ENCODE data around the gene NKAPD1.

GRCh38 chr11:112114460-112114859, 40.4 kb downstream of the NKAPD1 start:
- TF ChIP-seq POLR2A (IDR thresholded peaks at IDR 0.05) (no peak), POLR2AphosphoS5 (IDR thresholded peaks at IDR 0.05) (no peak)
- TF ChIP-seq, protein P1, sequence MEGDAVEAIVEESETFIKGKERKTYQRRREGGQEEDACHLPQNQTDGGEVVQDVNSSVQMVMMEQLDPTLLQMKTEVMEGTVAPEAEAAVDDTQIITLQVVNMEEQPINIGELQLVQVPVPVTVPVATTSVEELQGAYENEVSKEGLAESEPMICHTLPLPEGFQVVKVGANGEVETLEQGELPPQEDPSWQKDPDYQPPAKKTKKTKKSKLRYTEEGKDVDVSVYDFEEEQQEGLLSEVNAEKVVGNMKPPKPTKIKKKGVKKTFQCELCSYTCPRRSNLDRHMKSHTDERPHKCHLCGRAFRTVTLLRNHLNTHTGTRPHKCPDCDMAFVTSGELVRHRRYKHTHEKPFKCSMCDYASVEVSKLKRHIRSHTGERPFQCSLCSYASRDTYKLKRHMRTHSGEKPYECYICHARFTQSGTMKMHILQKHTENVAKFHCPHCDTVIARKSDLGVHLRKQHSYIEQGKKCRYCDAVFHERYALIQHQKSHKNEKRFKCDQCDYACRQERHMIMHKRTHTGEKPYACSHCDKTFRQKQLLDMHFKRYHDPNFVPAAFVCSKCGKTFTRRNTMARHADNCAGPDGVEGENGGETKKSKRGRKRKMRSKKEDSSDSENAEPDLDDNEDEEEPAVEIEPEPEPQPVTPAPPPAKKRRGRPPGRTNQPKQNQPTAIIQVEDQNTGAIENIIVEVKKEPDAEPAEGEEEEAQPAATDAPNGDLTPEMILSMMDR (IDR thresholded peaks at IDR 0.05 in 8 of 11, conservative IDR thresholded peaks at IDR 0.05 in 3 of 11), result no peak

Measured in spleen (tissue), 7 donors.